Measurements from ENCODE around the gene ATP6V0C. TPM values are rescaled to one million over a fixed set of nuclear protein-coding genes. Genes with fewer than 3 reads are reported as not detected.

The ATP6V0C gene
- total and polyA plus RNA-seq, 2 donors (not counting 1 experiment from before 2014, with no cell fraction given): 118 to 176 TPM

DNA sequence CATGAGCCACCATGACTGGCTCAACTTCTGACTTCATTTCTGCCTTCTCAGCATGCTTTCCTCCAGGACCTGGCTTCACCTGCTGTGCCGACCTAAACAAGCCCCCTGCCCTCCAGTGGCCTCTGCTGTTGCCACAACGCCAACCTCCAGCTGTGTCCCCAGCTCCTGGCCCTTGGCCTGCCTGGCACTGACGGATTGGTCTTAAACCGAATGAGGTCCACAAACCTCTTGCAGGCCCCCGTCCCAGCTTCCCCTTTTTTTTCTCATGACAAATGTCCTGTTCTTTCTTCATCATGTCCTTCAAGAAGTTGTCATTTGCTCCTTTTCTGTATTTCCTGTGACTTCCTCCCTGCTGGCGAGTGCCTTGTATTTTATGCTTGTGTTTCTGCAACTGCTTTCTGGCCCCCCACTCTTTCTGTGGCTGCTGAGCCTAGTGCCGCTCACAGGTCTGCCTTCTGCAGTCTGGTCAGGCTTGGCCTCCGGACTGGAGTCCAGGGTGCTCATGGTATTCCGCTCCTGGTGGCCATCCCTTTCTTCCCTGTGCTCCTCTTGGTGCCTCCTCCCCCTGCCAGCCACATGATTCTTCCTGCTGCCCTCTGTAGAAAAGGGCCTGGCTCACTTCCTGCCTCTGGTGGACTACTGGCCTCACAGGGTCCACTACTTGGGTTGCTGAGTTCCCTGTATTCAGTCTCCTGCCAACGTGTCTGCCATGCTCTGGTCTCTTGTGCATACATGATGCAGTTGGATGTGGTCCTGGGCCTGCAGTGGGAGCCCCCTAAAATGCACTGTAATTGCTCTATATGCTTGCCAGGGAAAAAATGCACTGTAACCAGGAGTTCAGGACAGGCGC lies 2.9 kb downstream of the ATP6V0C start:
- Histone ChIP-seq H3K27me3 (replicated peaks in 1 of 4; ENCODE audit: control extremely low read depth in 1 of 4, control insufficient read depth in 3 of 4, insufficient read depth in 4 of 4, low read length in 3 of 4) (no peaks in the 10 kb centered on the region), H3K79me2 (ENCODE audit: control insufficient read depth, insufficient read depth, low read length) (peaks cover 80% of the 10 kb centered on the region), H3K27ac (ENCODE audit: low read length in 2 of 2) (peak overlapping the region; percentile 81 to 99), H3K36me3 (replicated peaks in 1 of 2; ENCODE audit: control extremely low read depth in 1 of 2, control insufficient read depth in 1 of 2, extremely low read depth in 1 of 2, insufficient read depth in 2 of 2, low read length in 1 of 2) (peaks cover 0 to 24% of the 10 kb centered on the region in 2 experiments), H3K4me2 (replicated peaks; ENCODE audit: low read depth, low read length, poor library complexity, severe bottlenecking) (peak overlapping the region; percentile 91), H3K9me3 (ENCODE audit: control extremely low read depth in 1 of 3, control insufficient read depth in 2 of 3, insufficient read depth in 1 of 3, low read length in 2 of 3) (peaks cover 0 to 3% (median 0%) of the 10 kb centered on the region in 3 donors), H3K4me1 (ENCODE audit: control insufficient read depth in 2 of 2, insufficient read depth in 2 of 2, low read length in 2 of 2) (peaks cover 71 to 82% of the 10 kb centered on the region in 2 donors), H2AFZ (ENCODE audit: insufficient read depth, low read depth, low read length, poor library complexity, severe bottlenecking) (no peak overlapping the region), H3K9ac (ENCODE audit: low read length) (no peak overlapping the region), H4K20me1 (ENCODE audit: control insufficient read depth, insufficient read depth, low read length, poor library complexity, severe bottlenecking) (peaks cover 59% of the 10 kb centered on the region), H3K4me3 (ENCODE audit: control extremely low read depth in 1 of 5, extremely low read depth in 1 of 5, insufficient read depth in 1 of 5, low read depth in 2 of 5, low read length in 4 of 5) (peak overlapping the region in 1 of 5 experiments; percentile 96)
- Mint-ChIP-seq H3K4me3 (peak overlapping the region; percentile 95), H3K4me1 (peaks cover 75% of the 10 kb centered on the region), H3K9me3 (ENCODE audit: insufficient read depth) (no peaks in the 10 kb centered on the region), H3K27me3 (no peaks in the 10 kb centered on the region), H3K27ac (peak overlapping the region; percentile 96)
- POLR2A ChIA-PET: interaction anchor here (0.7 to 3.7 kb wide), 3 partner anchors 16 to 210 kb away, joined by 4 to 25 read pairs (median 6); partner anchors contain the start of gene CEMP1
- intact Hi-C loops (cut with micrococcal nuclease): no loop called here
- 47% methylated on average over 11 of the region's 11 CpGs for WGBS (ENCODE audit: insufficient coverage)
- CTCF ChIA-PET: interaction anchor here (1.6 to 2.3 kb wide), 2 partner anchors 10 to 15 kb away, joined by 4 to 7 read pairs; no protein-coding TSS in a partner anchor
- DNase-seq (peak; percentile 50), ATAC-seq (ENCODE audit: low read depth) (no peak)
- TF ChIP-seq, protein P1, sequence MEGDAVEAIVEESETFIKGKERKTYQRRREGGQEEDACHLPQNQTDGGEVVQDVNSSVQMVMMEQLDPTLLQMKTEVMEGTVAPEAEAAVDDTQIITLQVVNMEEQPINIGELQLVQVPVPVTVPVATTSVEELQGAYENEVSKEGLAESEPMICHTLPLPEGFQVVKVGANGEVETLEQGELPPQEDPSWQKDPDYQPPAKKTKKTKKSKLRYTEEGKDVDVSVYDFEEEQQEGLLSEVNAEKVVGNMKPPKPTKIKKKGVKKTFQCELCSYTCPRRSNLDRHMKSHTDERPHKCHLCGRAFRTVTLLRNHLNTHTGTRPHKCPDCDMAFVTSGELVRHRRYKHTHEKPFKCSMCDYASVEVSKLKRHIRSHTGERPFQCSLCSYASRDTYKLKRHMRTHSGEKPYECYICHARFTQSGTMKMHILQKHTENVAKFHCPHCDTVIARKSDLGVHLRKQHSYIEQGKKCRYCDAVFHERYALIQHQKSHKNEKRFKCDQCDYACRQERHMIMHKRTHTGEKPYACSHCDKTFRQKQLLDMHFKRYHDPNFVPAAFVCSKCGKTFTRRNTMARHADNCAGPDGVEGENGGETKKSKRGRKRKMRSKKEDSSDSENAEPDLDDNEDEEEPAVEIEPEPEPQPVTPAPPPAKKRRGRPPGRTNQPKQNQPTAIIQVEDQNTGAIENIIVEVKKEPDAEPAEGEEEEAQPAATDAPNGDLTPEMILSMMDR (IDR thresholded peaks at IDR 0.05): no peak
- no peak for TF ChIP-seq EZH2 (IDR thresholded peaks at IDR 0.05; ENCODE audit: borderline replicate concordance, insufficient read depth, low read depth, low read length, poor library complexity, severe bottlenecking)
